HG03571 (cell line): Measurements from ENCODE around the gene FBXO41.

Experiments
- ATAC-seq: cut with Tn5 transposase; IDR thresholded peaks from one replicate; pipeline ENCODE4 v1.9.1; 2021; ENCODE audit not compliant: unreplicated experiment

FBXO41 gene

GRCh38 chr2:73214120-73215035 lies 69.9 kb downstream of the FBXO41 start, which contains the start of gene SMYD5:
SMYD5 (plus strand) TSS chr2:73214245; CDS start chr2:73214267, 22 bp downstream.
- ATAC-seq, result peak; percentile 92

- ATAC-seq, result peak; percentile 52
Observed at GRCh38 chr2:73212448-73213176, 71.7 kb downstream of the FBXO41 start.

DNA sequence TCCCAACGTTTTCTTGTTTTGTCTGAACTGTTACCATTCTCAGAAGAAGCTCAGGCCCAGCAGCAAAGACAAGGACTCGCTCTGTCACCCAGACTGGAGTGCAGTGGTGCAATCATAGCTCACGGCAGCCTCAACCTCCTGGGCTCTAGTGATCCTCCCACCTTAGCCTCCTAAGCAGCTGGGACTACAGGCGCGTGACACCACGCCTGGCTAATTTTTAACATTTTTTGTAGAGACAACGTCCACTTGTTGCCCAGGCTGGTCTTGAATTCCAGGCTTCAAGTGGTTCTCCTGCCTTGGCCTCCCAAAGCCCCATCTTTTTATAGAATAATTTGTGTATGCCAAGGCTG lies 72.2 kb downstream of the FBXO41 start:
- no peak for ATAC-seq

DNA sequence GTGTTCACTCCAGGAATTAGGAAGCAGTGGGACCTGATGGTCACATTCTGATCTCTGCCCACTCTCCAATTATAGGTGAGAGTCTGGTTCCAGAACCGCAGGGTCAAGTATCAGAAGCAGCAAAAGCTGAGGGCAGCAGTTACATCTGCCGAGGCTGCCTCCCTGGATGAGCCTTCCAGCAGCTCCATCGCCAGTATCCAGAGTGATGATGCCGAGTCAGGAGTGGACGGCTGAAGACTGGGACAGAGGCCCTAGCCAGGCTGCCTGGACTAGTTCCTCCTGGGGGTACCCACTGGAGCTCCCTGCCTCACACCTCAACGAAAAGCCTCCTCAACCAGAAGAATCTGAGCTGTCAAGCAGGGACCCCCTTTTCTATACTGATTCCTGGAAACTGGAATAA lies 73.6 kb downstream of the FBXO41 start:
- no peak for ATAC-seq

- no peak for ATAC-seq
Observed at GRCh38 chr2:73210019-73210418, 74.3 kb downstream of the FBXO41 start.

- no peak for ATAC-seq
Observed at GRCh38 chr2:73208258-73208657, 76.0 kb downstream of the FBXO41 start.

GRCh38 chr2:73205611-73206010 lies 78.7 kb downstream of the FBXO41 start:
- ATAC-seq, result no peak
